A549 (cell line): Measurements from ENCODE around the gene SPG11. TPM values are rescaled to one million over a fixed set of nuclear protein-coding genes. Genes with fewer than 3 reads are reported as not detected.
"Not testable (repeated sequence)": the region's sequence is repeated elsewhere in the genome, so short reads cannot be mapped to it uniquely, and the experiment has no call there.

Source experiments
- ATAC-seq, 2 experiments: fragments of 200-7000 bp in 1 of 2; fragments of >200 bp in 1 of 2; cut with Nextera tagmentation in 1 of 2; cut with Tn5 transposase in 1 of 2; 3 replicates each; pipeline versions ENCODE4 v1.8.0 to v1.9.1; 2018 to 2020; ENCODE audit warnings: mild to moderate bottlenecking in 1 of 2, moderate library complexity in 1 of 2
- CTCF ChIA-PET: fragments of 300-600 bp; sonication (Branson Sonifier 250); formaldehyde crosslinking; extraction: SDS; loops from one replicate; lab custom pipeline; 2021; ENCODE audit warnings: antibody characterized with exemption, inconsistent platforms; lab: Yijun Ruan, JAX
- POLR2A ChIA-PET: fragments of 350-600 bp; formaldehyde crosslinking; extraction: SDS; loops from one replicate; lab custom pipeline; 2021; ENCODE audit warnings: antibody characterized with exemption, inconsistent platforms; lab: Yijun Ruan, JAX
- DNase-seq, 2 experiments: peaks; one replicate each; pipeline versions ENCODE4 v3.0.0 to v3.0.0-alpha.2; 2011 to 2016; ENCODE audit warnings: low read depth in 1 of 2, low spot score in 1 of 2
- FAIRE-seq: peaks from 2 replicates; lab custom pipeline; 2011; peaks lifted over from hg19 to GRCh38; lab: Jason Lieb, UNC
- H3K27ac ChIP-seq, 2 experiments: fragments of >200 bp; sonication (Bioruptor Twin); formaldehyde crosslinking; 3 replicates each; pipeline ENCODE4 v1.5.1; 2016 to 2017
- H3K4me1 ChIP-seq: fragments of >200 bp; sonication (Bioruptor Twin); formaldehyde crosslinking; 3 replicates; pipeline ENCODE4 v1.6.1; 2016
- H3K4me2 ChIP-seq: fragments of >200 bp; sonication (Bioruptor Twin); formaldehyde crosslinking; 3 replicates; pipeline ENCODE4 v1.6.1; 2016
- H3K4me3 ChIP-seq: fragments of >200 bp; sonication (Bioruptor Twin); formaldehyde crosslinking; 3 replicates; pipeline ENCODE4 v1.5.1; 2016
- H3K9me3 ChIP-seq: fragments of >200 bp; sonication (Bioruptor Twin); formaldehyde crosslinking; 3 replicates; pipeline ENCODE4 v1.6.1; 2016
- CBX2 ChIP-seq: fragments of 200-600 bp; sonication (generic); IDR thresholded peaks from 2 replicates; pipeline ENCODE4 v1.6.1; 2016; ENCODE audit warnings: low read depth, mild to moderate bottlenecking, borderline replicate concordance
- CHD4 ChIP-seq: fragments of 200-600 bp; sonication (generic); IDR thresholded peaks from 2 replicates; pipeline ENCODE4 v1.6.1; 2016; ENCODE audit warnings: antibody characterized with exemption, mild to moderate bottlenecking, borderline replicate concordance
- KDM1A ChIP-seq: fragments of 200-600 bp; sonication (generic); IDR thresholded peaks from 2 replicates; pipeline ENCODE4 v1.6.1; 2016; ENCODE audit warnings: low read depth, mild to moderate bottlenecking
- NR3C1 ChIP-seq: fragments of >200 bp; sonication (Bioruptor Twin); formaldehyde crosslinking; IDR thresholded peaks from 3 replicates; pipeline ENCODE4 v1.6.1; 2017
- PBX3 ChIP-seq: IDR thresholded peaks from 2 replicates; pipeline ENCODE4 v1.6.1; 2012
- RCOR1 ChIP-seq: fragments of 150-350 bp; IDR thresholded peaks from 2 replicates; pipeline ENCODE4 v1.6.1; 2014; ENCODE audit warnings: antibody characterized with exemption, low read length, low read depth
- WGBS: methylation state at CpG from one replicate; pipeline ENCODE4 v1.1.6; 2017; ENCODE audit errors: missing lambda C conversion rate; 5-methylcytosine and 5-hydroxymethylcytosine counted together
- polyA plus RNA-seq, 4 experiments: library from polyadenylated mRNA; depleted of rRNA in 3 of 4; stranded (reverse); fragments of >200 nt; fragmentation: RNase III in 1 of 4; extraction: RNeasy Plus Mini Kit Qiagen cat#74134 plus additional on column Dnase treatment in 1 of 4; gene quantifications; 2 replicates in 3 of 4; 3 replicates in 1 of 4; pipeline ENCODE4 v1.2.3, GENCODE V29; 2011 to 2017
- TF ChIP-seq, protein P1 (sequence below): fragments of >200 bp; sonication (Bioruptor Twin); formaldehyde crosslinking; IDR thresholded peaks from 3 replicates; pipeline ENCODE4 v1.5.1; 2016
- TF ChIP-seq, protein P2 (sequence below): IDR thresholded peaks from 2 replicates; pipeline ENCODE4 v1.6.1; 2012; ENCODE audit warnings: low read depth, borderline replicate concordance

SPG11 gene
- polyA plus RNA-seq, 2 of the 4 experiments (the other 2 are of a cell fraction): 7.6 to 26.9 TPM

DNA sequence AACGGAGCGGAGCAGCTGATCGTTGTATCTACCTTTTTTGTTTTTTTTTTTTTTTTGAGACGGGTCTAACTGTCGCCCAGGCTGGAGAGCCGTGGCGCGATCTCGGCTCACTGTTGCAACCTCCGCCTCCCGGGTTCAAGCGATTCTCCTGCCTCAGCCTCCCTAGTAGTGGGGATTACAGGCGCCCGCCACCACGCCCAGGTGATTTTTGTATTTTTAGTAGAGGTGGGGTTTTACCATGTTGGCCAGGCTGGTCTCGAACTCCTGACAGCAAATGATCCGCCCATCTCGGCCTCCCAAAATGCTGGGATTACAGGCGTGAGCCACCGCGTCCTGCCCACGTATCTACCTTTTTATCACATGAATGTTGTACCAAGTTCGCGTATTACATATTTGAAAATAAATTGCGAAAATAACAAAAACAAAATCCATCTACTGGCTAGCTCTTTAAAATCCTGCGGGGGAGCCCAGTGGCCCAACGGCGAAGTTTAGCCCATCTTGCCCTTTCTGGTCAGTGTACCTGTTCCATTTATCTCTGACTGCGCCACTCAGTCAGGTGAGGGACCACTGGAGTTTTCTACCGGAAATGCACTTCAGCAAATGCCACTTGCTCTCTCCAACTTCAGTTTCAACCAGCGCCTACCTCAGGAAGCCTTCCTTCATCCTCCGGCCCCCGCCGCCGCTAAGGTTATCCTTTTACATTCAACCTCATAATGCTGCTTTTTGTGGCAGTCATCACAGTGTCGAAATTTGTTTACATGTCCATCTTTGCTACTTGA, 127.8 kb downstream of the SPG11 start (continued):
- TF ChIP-seq, protein P1, sequence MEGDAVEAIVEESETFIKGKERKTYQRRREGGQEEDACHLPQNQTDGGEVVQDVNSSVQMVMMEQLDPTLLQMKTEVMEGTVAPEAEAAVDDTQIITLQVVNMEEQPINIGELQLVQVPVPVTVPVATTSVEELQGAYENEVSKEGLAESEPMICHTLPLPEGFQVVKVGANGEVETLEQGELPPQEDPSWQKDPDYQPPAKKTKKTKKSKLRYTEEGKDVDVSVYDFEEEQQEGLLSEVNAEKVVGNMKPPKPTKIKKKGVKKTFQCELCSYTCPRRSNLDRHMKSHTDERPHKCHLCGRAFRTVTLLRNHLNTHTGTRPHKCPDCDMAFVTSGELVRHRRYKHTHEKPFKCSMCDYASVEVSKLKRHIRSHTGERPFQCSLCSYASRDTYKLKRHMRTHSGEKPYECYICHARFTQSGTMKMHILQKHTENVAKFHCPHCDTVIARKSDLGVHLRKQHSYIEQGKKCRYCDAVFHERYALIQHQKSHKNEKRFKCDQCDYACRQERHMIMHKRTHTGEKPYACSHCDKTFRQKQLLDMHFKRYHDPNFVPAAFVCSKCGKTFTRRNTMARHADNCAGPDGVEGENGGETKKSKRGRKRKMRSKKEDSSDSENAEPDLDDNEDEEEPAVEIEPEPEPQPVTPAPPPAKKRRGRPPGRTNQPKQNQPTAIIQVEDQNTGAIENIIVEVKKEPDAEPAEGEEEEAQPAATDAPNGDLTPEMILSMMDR: no peak
- TF ChIP-seq CBX2: no peak

- Histone ChIP-seq H3K4me3 (no peak overlapping the region; the same call in 2 of the 3 replicates), H3K4me1 (peaks cover 15% of the 10 kb centered on the region), H3K27ac (no peak overlapping the region), H3K4me2 (peak overlapping the region; percentile 83), H3K9me3 (no peaks in the 10 kb centered on the region)
- FAIRE-seq: no peak
- ChIA-PET POLR2A (no interaction called here), CTCF (interaction anchor here (0.6 to 0.8 kb wide), 2 partner anchors 14 to 23 kb away, joined by 3 to 4 read pairs; no protein-coding TSS in a partner anchor)
- ATAC-seq: no peak
- TF ChIP-seq, protein P2, sequence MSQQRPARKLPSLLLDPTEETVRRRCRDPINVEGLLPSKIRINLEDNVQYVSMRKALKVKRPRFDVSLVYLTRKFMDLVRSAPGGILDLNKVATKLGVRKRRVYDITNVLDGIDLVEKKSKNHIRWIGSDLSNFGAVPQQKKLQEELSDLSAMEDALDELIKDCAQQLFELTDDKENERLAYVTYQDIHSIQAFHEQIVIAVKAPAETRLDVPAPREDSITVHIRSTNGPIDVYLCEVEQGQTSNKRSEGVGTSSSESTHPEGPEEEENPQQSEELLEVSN: no peak
- TF ChIP-seq, protein P1: no peak
- TF ChIP-seq NR3C1: no peak
- TF ChIP-seq RCOR1: no peak
- 93% methylated on average over 8 of the region's 8 CpGs for WGBS
- DNase-seq: no peak
Measured at GRCh38 chr15:44535092-44535491, 128.4 kb downstream of the SPG11 start.

DNA sequence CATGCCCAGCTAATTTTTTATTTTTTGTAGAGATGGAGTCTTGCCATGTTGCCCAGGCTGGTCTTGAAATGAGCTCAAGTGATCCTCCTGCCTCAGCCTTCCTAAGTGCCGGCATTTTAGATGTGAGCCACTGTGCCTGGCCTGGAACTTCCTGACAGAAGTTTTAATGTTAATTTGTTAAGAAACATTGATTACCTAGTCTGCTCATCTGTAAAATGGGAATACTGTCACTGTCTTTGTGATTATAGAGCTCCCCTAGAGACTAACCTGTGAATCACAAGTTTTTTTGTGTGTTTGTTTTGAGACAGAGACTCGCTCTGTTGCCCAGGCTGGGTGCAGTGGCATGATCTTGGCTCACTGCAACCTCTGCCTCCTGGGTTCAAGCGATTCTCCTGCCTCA, 130.8 kb downstream of the SPG11 start:
- peaks cover 9% of the 10 kb centered on the region; the same call in 2 of the 3 replicates for H3K4me1 ChIP-seq
- ATAC-seq (no peak), FAIRE-seq (no peak), DNase-seq (peak in 1 of 2 experiments; percentile 8)
- TF ChIP-seq CHD4 (no peak), PBX3 (no peak), KDM1A (peak; percentile 59; the same call in 1 of the 2 replicates)
- 83% methylated on average over 3 of the region's 3 CpGs for WGBS
- no peaks in the 10 kb centered on the region for H3K9me3 ChIP-seq
- H3K4me3 ChIP-seq: no peak overlapping the region
- no peak overlapping the region for H3K27ac ChIP-seq
- no peak overlapping the region for H3K4me2 ChIP-seq
- ChIA-PET CTCF (interaction anchor here (0.8 to 1.7 kb wide), 4 partner anchors 10 to 103 kb away, joined by 3 to 4 read pairs (median 4); no protein-coding TSS in a partner anchor), POLR2A (interaction anchor here (0.6 kb wide), 1 partner anchor 14 kb away, joined by 3 read pairs; no protein-coding TSS in a partner anchor)

DNA sequence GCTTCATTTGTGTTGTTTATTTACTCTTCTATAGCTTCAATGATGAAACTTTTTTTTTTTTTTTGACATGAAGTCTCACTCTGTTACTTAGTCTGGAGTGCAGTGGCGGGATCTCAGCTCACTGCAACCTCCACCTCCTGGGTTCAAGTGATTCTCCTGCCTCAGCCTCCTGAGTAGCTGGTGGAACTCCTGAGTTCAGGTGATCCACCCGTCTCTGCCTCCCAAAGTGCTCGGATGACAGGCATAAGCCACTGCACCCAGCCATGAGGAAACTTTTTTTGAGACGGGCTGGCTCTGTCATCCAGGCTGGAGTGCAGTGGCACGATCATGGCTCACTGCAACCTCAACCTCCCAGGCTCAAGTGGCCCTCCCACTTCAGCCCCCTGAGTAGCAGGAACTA, 131.2 kb downstream of the SPG11 start:
- H3K27ac ChIP-seq, H3K4me2 ChIP-seq, ATAC-seq, H3K4me1 ChIP-seq, FAIRE-seq, H3K9me3 ChIP-seq, DNase-seq, H3K4me3 ChIP-seq: not testable (repeated sequence)
- CTCF ChIA-PET: interaction anchor here (0.8 to 1.7 kb wide), 4 partner anchors 10 to 103 kb away, joined by 3 to 4 read pairs (median 4); no protein-coding TSS in a partner anchor
- 87% methylated on average over 3 of the region's 5 CpGs for WGBS
- POLR2A ChIA-PET: interaction anchor here (0.6 kb wide), 2 partner anchors 14 to 674 kb away, joined by 3 read pairs; no protein-coding TSS in a partner anchor
